ENCODE results near the gene C11orf21.

Gene C11orf21

DNA sequence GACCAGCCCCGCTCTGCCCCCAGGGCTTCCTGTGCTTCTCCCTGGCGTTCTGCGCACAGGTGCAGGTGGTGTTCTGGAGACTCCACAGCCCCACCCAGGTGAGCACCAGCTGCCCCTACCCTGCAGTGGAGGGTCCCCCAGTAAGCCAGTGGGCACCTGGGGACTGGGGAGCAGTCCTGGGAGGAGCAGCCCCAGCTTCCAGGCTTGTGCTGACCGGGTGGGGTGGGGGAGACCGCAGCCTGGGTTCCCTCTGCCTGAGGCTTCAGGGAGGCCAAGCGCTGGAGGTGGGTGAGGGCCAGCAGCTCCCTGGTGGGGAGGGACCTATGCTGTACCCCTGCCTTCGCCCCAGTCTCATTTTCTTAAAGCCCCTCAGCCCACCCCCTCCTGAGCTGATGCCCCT is 7.0 kb upstream of the C11orf21 start:
- no peak for DNase-seq (ENCODE audit: low read depth in 2 of 2)

DNA sequence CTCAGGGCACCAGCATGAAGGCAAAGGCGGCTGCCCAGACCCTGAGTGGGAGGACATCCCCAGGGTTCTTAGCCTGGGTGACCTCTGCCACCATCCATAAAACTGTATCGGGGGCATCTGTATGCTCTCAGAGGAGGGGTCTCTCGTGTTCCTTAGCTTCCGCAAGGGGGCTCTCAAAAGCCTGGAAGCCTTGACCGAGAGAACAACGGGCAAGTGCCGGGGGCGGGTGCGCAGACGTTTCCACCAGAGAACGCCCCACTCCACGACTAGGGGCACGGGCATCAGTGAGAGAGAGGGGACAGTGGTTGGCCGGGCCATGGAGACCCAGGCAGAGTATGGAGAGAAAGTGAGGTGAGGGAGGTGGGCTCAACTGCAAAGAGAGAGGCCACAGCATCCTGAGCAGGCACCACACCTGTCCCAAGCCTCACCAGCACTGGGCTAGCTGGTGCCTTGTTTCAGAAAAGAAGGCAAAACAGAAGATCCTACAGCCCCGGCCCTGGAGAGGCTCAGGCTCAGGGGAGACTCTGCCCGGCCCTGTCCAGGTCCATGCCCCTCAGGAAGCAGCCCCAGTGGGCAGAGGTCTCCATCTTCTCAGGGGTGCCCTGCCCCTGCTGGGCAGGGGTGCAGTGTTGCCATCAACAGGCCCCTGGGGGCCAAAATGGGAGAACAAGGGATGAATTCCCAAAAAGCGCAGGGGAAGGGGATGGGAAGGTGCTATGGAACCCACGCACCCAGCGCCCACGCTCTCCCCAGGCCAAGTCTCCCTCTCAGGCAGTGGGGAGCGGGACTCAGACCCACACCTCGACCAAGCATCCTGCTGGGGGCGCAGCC is 6.0 kb upstream of the C11orf21 start:
- no peak for DNase-seq (ENCODE audit: low read depth in 2 of 2)

DNA sequence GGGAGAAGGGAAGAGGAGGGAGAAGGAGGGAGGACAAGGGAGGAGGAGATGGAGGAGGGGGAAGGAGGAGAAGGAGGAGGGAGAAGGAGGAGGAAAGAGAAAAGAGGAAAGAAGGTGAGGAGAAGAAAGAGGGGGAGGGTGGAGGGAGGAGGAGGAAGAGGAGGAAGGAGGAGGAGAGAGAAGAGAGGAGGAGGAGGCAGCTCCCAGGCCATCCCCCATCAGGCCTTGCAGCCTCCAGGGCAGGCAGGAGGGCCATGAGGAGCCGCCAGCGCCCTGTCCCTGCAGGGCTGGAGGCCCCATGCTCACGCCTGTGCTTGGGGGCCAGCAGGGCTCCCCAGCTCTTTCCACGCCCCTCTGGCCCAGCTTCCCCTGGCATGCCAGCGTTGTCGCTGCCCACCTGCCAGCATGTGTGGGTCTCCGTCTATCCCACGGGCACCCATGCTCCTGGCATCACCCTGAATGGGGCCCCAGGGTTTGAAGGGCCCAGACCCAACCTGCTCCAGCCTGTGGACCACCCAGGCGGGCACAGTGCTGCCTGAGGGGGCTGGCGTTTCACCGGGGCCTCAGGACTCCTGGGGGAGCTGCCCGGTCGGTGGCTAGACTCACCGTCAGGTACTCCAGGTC is 5.3 kb upstream of the C11orf21 start:
- DNase-seq (ENCODE audit: low read depth in 2 of 2) = no peak

GRCh38 chr11:2306452-2306823 is 4.7 kb upstream of the C11orf21 start:
- no peak for DNase-seq (ENCODE audit: low read depth in 2 of 2)

- no peak for DNase-seq (ENCODE audit: low read depth in 2 of 2)
Observed at GRCh38 chr11:2305788-2306451, 4.2 kb upstream of the C11orf21 start.

GRCh38 chr11:2305140-2305778 is 3.5 kb upstream of the C11orf21 start:
- peak; percentile 61 to 67 for DNase-seq (ENCODE audit: low read depth in 2 of 2)

DNA sequence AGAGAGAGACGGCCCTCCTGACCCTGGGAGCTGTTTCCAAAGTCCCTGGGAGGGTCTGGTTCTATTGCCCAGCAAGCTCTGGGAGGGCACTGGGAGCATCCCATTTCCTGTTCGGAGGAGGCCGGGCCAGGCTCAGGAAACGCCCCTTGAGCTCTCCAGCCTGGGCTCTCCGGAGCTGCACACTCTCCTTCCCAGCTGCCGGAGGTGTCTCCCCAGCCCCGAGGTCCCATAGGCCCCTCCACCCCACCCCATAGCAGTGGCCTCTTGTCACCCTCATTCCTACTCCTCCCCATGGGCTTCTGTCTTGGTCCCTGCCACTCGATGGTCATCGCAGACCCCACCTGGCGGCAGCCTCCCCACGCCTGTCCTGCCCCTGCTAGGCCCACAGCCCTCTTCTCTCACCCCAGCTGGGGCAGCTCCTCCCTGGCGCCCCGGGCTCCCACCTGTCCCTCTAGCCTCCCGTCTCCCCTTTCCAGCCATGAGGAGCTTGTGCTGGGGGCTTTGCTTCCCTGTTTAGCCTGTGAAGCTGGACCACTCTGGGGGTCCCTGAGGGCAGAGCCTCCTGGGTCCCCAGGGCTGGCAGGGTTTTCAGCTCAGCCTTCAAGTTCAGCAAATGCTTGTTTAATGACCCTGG is 2.9 kb upstream of the C11orf21 start:
- DNase-seq (ENCODE audit: low read depth in 2 of 2) = no peak

DNA sequence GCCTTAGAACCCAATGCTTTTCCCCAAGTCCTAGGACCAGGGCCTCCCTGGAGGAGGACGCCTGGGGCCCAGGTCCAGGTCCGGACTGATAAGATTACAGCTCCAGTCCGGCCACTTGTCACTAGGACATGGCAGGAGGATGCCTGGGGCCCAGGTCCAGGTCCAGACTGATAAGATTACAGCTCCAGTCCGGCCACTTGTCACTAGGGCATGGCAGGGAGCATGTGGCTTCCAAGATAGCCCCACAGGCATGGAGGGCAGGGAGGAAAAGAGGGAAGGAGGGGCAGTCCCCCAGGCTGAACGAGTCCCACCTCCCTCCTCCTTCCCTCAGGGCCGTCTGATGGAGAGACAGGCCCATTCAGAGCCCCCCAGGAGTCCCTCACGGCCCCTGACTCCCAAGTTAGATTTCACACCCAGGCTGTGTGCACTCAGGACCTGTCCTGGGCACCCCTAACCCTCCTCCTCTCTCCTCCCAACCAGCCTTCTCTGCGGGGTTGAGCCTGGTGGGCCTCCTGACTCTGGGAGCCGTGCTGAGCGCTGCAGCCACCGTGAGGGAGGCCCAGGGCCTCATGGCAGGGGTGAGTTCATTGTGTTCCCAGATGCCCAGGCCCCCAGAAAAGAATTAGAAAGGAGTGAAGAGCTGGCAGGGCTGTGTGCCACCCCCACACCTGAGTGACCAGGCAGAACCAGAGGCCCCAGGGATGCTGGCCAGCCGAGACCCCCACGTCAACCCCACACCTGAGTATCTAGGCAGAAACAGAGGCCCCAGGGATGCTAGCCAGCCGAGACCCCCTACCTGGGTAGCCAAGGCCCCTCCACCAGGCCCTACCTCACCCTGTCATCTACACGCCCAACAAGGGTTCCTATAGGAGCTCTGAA is 2.1 kb upstream of the C11orf21 start:
- DNase-seq (ENCODE audit: low read depth in 2 of 2) = no peak

GRCh38 chr11:2302896-2303626 is 1.3 kb upstream of the C11orf21 start:
- no peak for DNase-seq (ENCODE audit: low read depth in 2 of 2)

DNA sequence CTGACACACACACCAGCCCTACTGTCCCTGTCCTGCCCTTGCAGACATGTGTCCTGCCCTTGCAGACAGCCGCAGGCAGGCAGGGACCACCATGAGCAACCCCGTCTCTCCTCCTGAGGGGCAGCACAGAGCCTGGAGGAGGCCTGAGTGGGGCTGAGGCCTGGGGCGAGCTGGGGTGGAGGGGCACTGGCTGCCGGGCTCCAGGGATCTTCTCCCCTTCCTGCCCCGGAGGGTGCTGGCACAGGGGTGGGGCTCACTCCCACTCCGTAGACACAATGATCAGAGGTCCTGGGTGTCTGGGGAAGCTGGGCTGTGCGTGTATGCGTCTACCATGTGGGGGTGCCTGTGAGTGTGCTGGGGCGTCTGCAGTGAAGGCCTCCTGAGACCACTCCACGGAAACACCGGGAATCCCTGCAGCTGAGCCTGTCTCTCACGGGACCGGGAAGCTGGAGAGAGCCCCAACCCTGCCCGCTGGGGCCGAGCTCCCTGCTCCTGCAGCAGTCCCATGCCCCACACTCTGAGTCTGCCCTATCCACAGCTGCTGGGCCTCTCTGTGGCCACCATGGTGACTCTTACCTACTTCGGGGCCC is 683 bp upstream of the C11orf21 start:
- no peak for DNase-seq (ENCODE audit: low read depth in 2 of 2)

- DNase-seq (ENCODE audit: low read depth in 2 of 2) = no peak
Observed at GRCh38 chr11:2300936-2301630, 635 bp downstream of the C11orf21 start.

GRCh38 chr11:2300290-2300935 is 1.3 kb downstream of the C11orf21 start:
- DNase-seq (ENCODE audit: low read depth in 2 of 2) = no peak

- DNase-seq (ENCODE audit: low read depth in 2 of 2) = no peak
Observed at GRCh38 chr11:2299773-2300172, 1.9 kb downstream of the C11orf21 start.

DNA sequence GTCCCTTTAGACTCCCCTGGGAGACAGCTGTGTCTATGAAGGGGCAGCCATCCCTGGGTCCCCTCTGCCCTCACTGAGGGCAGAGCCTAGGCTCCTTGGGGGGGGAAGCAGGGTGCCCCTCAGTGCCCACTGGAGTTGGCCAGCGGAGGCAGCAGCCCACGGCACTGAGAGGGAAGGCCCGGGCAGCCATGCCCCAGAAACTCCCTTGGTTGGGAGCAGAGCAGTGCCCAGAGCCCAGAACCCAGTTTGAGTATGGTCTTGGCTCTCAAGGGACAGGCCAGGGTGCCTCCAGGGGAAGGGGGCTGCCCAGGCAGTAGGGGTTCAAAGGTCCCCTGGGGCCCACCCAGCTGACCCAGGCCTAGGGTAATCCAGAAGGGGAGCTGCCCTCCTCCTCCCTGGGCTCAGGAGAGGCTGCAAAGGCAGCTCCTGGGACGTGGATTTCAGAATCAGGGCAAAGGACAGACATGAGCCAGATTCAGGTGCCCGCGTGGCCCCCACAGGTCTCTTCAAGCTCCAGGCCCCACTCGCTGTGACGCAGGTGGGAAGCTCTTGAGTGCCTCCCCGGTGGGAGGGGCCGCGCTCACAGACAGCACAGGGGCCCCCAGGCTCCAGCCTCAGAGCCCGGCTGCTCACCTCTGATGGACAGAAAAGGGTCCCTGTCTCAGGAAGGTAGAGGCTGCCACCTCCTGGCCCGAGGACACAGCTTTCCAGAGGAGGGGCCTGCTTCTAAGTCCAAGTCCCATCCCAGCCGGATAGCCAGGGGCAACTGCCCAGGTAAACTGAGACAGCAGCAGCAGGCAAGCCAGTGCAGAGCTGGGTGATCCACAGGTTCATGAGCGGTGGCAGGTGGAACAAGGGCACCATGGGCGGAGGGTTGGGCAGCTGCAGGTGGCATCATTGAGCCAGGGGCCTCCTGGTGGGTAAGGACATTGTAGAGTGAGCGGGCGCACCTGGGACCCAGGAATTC is 2.6 kb downstream of the C11orf21 start:
- DNase-seq (ENCODE audit: low read depth in 2 of 2) = no peak

DNA sequence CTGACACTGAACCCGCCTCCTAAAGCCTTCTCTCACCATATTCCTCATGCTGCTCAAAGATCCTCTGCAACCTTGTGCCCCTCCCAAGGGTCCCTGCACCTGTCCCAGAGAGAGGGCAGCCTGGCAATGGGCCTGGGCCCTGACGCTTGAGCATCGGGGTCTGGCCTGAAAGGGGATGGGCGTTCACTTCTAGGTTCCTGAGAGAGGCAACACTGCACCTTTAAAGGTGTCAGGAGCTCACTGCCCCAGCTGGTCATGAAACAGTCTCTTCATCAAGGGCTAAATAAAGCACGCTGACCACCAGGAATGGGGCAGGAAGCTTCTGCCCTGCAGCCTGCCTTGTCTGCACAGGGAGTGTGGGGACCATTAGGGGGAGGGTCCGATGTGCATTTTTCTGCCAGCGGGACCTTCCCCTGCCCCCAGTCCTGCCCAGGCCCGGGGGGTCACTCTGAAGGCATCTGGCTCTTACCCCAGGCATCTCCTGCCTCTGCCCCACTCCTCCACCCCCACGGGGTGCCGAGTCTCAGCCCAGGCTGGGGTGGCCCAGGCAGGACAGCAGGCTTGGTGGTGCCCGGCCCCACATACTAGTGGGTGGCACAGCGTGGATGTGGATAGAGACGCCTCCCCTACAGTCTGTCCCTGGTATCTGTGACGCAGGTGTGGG is 3.5 kb downstream of the C11orf21 start:
- no peak for DNase-seq (ENCODE audit: low read depth in 2 of 2)

GRCh38 chr11:2297623-2298030 is 4.1 kb downstream of the C11orf21 start:
- no peak for DNase-seq (ENCODE audit: low read depth in 2 of 2)

Measured in stimulated activated CD8-positive, alpha-beta memory T cell treated with anti-CD3 and anti-CD28 coated beads, Interleukin-15, amount 100 ng/mL, for 4 hours (primary cell).